Suppressor macrophage (primary cell): Measurements from ENCODE around the gene ATXN1L.
"Not testable (repeated sequence)": the region's sequence is repeated elsewhere in the genome, so short reads cannot be mapped to it uniquely, and the experiment has no call there.

Experiments
- DNase-seq, 4 experiments: peaks; one replicate each; pipeline ENCODE4 v3.0.0-alpha.2; 2020 to 2022

ATXN1L gene

DNA sequence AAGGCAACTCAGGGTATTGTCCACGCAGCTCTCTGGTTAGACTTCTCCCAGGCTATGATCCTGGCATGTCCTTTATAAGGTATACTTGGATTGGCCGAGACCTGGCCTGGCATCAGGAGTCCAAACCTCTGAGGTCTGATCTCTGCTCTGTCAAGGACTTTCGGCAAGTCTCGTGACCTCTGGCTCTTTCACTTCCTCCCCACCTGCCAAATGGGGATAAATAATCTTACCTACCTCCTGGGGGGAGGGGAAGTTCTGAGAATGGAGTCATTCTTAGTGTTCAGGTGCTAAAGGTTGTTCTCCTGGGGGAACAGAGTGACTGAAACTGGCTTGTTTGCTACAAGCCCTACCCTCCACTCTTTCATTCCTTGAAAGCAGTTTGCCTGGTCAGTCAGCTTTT lies 7.6 kb downstream of the ATXN1L start:
- DNase-seq, result no peak

DNA sequence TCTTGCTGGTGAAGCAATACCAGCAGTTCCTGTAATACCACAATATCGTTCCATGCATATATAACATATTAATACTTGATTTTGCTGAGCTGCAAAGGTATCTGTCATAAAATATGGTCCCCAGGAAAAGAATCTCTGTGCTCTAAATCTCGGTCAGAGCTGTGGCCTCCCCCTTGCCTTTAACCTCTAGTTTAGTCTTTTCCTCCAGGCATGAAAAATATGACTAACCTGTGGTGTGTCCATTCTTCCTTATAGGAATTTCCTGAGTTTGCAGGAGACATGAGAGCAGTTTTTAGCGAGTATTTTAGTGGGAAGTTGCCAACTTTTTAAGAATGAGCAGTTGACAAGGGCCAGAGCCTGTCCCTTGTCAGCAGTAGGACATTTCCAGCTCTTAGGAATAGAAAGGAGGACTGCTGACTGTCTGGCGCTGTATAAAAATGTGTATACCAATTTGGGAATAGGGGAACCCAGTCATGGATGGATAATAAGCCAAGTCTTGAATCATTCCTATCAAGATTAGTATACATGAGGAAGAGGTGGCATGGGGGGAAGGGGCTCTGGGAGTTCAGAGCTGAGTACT lies 8.7 kb downstream of the ATXN1L start:
- DNase-seq, result no peak

- no peak for DNase-seq
Observed at GRCh38 chr16:71855937-71856662, 10.3 kb downstream of the ATXN1L start.

DNA sequence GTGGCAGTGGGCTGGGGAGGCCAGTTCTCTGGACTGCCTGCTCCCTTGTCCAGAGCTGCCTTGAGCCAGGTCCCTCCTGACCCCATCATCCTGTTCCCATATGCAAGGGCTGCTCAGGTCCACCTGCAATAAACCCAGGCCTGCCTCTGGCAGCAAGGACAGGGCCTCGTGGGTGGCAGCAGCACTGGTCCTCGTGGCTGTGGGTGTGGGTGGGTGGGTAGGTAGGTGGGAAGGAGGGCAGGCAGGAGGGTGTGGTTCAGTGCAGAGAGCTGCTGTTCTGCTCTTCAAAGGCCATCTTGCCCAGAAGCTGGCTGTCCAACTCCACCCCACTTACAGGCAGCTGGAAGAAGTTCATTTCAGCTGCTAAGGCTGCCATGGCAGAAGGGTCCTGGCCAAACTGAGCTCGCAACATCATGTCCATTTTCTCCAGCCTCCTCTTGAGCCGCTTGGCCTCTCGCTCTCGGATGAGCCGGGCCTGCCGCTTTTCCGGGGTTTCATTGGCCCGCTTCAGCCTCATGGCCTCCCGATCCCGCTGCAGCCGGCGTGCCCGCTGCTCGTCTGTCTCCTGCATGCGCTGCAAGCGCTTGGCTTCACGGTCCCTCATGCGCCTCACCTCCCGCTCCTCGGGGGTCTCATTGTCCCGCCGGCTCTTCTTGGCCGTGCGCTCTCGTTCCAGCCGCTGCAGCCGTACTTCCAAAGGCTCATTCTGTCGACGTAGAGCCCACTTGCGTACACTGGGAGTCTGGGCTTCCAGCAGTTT lies 14.2 kb downstream of the ATXN1L start:
- DNase-seq, result no peak

DNA sequence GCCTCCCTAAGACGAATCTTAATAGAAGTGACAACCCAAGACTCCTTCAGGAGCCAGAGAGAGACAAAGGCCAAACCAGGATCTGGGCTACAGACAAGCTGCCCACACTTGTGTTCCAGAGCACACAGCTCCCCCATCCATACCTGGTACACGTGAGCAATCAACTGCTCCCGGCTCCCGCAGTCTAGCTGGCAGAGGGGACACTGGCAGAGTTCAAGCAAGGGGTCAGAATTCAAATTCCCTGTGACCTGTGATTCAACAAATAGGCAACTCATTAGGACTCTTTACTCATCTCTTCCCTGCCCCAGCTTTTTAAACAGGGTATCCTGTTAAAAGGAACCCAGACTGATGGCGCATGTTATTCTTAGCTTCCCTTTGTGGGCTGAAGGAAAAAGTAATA lies 18.2 kb downstream of the ATXN1L start:
- no peak for DNase-seq

DNA sequence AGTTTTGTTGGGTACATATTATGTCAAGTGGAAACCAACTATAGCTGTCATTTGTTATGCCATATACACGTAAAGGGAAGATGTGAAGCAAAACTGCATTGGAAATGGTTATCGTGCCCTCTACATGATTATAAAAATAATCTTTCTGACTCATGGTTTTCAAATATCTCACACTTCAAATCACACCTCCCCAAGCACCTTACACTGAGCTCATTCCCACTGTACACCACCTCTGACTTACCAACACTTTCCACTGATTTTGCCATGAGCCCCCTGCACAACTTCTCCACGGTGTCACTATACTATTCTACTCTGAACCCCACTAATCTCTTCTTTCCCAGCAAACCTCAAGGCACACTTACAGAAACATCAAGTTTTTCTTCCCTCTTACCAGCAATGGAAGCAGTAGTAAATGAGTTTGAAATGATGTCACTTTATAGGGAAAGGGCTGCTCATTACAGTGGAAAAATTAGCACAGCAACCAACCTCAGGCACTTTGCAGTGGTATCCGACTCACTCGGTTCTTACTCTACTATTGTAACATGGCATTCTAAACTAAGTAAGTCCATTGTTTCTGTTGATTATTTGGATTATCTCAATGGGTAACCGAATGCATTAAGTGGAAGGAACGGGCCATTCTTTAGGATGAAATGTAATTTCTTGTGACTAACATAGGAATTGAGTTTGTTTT lies 19.5 kb downstream of the ATXN1L start:
- no peak for DNase-seq

DNA sequence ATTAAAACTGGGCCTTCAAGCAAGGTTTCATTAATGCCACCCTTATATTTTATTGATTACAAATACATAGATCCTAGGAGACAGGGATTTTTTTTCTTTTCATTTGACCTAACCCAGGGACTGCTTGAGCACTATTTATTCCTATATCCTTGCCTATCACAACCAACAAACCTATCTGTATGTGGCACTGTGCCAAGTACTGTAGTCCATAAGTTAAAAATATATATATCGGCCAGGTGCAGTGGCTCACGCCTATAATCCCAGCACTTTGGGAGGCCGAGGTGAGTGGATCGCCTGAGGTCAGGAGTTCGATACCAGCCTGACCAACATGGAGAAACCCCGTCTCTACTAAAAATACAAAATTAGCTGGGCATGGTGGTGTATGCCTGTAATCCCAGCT lies 21.4 kb downstream of the ATXN1L start:
- DNase-seq, result not testable (repeated sequence)

GRCh38 chr16:71867939-71868338 lies 22.2 kb downstream of the ATXN1L start:
- no peak for DNase-seq

GRCh38 chr16:71869089-71869488 lies 23.3 kb downstream of the ATXN1L start:
- DNase-seq, result no peak

- no peak for DNase-seq
Observed at GRCh38 chr16:71870818-71871217, 25.0 kb downstream of the ATXN1L start.

DNA sequence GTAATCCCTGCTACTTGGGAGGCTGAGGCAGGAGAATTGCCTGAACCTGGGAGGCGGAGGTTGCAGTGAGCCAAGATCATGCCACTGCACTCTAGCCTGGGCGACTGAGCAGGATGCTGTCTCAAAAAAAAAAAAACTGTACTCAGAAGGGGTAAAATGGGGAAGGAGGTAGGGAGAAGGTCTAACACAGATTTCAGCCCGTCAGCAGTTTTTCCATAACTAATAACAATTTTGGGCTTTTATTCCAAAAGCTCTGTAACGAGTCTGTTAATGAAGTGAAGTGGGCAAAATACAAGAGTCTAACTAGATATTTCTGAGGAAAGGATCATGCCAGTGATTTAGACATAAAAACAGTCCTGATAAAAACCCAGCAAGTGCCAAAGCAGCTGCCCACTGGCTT lies 27.4 kb downstream of the ATXN1L start:
- DNase-seq, result no peak

- no peak for DNase-seq
Observed at GRCh38 chr16:71878911-71879310, 33.1 kb downstream of the ATXN1L start.

DNA sequence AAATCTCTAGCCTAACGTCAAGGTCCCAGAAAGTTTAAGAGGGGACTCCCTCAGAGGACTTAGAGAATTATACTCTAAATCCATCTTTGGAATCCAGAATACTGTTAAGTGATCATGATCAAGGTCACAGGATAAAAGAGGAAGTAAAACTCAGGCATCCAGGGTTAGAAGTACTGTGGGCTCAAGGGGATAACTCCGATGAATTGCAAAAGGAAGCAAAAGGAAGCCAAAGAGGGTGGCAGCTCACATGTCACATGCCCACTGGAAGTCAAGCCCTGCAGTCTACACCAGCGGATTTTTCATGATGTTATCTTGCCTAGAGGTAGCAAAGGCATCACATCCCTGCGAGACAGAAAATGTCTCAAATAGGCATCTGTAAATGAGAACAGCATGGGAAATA lies 34.4 kb downstream of the ATXN1L start:
- peak; percentile 60 to 85 (median 79) for DNase-seq

DNA sequence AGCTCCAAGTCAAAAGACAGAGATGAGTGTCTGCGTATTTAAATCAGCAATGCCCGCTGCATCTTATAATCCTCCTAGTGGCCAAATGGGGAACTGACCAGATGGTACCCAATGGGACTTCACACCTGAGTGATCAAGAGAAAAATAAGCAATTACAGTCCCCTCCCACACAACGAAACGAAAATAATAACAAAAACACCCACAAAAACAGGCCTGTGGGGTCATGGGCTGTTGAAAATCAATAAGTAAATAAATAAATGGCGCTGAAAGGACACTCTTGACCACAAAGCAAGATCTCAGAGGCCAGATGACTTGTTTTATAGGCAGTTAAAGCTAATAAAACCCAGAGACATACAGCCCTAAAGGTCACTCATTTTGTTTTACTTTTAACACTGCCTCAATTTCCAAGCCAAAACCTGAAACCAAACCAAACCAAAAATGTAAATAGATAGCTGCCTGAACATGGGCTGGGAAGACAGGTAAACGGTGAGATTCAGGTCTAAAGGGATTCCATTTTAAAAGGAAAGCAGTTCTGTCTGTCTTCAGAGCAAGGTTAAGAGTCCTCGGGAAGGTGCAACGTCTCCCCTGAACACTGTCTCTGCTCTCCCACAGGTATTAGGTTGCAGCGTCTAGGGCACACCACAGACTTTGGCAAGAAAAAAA lies 36.9 kb downstream of the ATXN1L start:
- DNase-seq, result peak; percentile 79 to 86 (median 84)

- peak in 3 of 4 experiments; percentile 10 to 44 (median 26) for DNase-seq
Observed at GRCh38 chr16:71883168-71883848, 37.5 kb downstream of the ATXN1L start.

DNA sequence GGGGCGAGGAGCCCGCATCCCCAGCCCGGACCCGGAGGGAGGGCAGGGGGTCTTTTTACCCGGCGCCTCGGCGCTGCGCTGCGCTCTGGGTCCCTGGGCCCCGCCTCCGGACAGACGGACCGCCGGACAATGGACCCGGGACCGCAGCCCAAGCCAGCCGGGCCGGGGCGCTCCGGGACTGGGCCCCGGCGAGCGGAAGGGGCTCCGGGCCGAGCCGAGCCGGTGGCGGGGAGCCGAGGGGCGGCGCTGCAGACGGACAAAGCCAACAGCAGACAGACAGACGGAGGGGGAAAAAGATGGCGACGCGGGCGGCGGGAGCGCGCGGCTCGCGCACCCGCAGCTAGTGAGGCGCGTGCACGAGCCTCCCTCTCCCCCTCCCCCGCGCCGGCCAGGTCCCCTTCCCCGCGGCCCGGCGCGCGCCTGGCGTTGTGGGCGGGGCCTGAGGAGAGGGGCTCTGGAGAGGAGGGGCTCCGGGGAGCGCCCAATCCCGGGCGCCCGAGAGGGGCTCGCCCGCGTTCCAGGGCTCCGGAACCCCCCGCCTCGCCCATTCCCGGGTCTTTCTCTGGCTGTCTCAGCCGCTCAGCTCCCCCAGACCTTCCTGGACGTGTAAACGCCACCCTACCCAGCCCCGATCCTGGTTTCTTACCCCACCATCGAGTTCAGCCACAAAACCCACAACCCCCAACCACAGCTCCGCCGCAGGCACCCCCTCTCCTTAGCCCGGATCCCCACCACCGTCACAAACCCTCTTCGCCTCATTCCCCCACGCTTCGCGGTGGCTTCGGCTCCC lies 38.3 kb downstream of the ATXN1L start, which contains the start of gene ZNF821:
TSS of gene ZNF821 (minus strand) at position 334 of the 790 bp plus-strand sequence. CDS start 4,236 bp downstream, outside the sequence.
- DNase-seq, result peak; percentile 54 to 82 (median 67)

DNA sequence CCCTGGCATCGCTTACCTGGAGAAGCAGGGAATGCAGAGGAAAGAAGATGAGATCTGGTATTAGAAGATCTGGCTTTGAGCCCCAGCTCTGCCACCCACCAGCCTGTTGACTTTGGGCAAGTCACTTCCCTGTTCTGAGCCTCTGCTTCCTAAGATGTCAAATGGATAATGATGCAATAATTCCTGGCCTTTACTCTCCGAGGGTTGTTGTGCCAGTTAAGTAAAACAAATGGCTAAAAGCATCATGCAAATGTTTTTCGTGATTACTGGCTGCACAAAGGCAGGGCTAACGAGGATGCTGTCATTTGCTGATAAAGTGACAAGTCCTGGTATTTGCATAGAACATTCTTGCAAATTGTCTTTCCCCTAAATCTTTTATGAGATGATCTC lies 39.5 kb downstream of the ATXN1L start:
- DNase-seq, result peak; percentile 62 to 89 (median 86)

DNA sequence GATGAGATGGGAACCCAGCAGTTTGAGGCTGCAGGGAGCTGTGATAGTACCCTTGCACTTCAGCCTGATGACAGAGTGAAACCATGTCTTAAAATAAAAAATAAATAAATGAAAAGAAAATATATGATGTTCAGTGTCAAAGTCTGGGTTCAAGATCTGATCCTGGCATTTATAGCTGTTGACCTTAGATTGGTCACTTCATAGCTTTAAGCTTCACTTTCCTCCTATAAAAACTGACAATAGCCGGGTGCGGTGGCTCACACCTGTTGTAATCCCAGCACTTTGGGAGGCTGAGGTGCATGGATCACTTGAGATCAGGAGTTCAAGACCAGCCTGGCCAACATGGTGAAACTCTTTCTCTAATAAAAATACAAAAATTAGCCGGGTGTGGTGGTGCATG lies 43.4 kb downstream of the ATXN1L start:
- no peak for DNase-seq

DNA sequence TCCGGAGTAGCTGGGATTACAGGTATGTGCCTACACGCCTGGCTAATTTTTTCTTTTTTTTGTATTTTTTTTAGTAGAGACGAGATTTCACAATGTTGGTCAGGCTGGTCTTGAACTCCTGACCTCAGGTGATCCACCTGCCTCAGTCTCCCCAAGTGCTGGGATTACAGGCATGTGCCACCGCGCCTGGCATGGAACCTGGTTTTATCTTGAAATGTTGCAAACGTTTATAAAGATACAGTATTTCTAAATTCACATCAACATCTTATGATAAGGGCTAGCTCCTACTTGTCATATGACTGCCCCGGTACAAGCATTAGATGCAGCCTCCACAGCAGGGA lies 48.1 kb downstream of the ATXN1L start:
- DNase-seq, result no peak

DNA sequence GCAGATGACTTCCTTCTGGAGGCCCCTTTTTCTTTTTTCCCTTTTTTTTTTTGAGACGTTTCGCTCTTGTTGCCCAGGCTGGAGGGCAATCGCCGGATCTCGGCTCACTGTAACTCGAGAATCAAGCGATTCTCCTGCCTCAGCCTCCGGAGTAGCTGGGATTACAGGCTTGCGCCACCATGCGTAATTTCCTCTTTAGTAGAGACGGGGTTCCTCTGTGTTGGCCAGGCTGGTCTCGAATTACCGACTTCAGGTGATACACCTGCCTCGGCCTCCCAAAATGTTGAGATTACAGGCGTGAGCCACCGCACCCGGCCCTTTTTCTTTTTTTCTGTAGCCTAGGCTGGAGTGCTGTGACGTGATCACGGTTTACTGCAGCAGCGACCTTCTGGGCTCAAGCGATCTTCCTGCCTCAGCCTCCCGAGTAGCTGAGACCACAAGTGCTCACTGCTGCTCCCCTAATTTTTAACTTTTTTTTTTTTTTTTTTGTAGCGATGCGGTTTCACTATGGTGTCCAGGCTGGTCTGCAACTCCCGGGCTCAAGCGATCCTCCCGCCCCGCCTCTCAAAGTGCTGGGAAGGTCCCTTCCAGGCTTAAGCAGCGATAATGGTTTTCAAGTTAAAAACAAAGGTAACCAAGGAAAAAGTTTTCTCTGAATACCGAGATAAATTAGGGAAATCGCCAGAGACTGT lies 48.6 kb downstream of the ATXN1L start:
- peak; percentile 63 to 80 (median 78) for DNase-seq
